Measurements from ENCODE around the gene KCNJ12.
"Not testable (repeated sequence)": the region's sequence is repeated elsewhere in the genome, so short reads cannot be mapped to it uniquely, and the experiment has no call there.

Gene KCNJ12

DNA sequence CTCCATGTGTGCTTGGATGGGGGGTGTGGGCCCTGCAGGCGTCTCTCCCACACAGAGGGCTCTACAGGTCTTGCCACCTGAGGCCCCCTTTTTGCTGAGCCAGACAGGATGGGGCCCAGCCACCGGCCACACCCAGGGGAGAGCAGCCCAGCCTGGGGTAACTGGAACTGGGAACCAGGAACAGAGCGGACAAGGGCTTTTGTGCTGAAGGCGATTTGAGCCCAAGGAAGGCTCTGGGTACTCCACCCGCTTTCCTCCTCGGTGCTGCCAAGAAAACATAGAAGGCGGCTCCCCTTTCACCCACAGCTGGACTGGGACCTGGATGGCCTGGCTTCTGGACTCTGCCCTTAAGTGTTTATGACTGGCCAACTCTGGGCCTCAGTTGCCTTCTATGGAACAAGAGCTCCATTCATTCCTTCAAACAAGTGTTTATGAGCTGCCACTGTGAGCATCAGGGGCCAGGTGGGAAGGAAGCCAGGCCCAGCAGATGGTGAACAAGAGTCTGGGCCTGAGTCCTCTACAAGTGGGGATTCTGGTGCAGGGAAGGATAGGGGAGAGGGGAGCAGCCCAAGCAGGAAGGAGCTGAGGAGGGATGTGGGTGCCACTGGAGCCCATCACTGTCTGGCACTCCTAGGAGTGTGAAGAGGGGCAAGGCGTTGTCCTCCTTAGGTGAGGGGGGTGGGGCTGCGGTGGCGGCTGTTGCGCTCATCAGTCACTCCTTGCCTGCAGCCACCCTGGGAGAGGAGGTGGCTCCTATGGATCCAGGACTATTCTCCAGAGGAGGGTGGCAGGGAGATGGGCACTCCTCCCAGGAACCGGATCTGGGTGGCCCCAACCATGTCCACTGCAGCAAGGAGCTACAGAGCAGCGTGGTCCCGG is 46.4 kb downstream of the KCNJ12 start:
- not testable (repeated sequence) for DNase-seq (ENCODE audit: low spot score)

DNA sequence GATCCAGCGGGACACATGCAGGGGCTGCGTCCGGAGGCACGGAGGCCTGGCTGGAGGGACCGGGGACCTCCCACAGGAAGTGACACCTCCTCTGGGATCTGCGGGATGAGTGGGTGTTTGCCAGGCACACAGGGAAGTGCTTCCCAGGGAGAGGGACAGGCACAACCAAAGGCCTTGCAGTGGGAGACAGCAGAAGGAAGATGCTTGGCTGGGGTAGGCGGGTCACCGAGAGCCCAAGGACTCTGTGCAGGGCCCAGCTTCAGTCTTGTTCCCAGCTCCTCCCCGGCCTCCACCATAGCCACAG is 47.0 kb downstream of the KCNJ12 start:
- DNase-seq (ENCODE audit: low spot score) = not testable (repeated sequence)

DNA sequence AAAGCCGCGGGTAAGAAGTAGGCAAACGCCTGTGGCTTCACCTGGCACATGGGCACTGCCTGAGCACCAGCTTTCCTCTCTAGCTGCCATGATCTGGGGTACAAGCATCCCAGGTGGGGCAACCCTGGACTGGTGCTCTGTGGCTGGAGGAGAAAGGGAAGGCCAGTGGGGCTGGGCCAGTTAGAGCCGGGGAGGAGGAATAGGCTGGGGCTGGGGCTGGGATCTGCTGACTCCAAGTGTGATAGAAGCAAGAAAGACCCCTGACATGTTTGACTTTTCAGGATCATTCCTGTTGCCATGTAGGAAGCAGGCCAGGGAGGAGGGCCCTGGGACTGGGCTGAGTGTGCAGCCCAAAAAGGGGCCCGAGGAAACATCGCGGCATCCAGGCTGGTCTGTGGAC is 48.5 kb downstream of the KCNJ12 start:
- not testable (repeated sequence) for DNase-seq (ENCODE audit: low spot score)

DNA sequence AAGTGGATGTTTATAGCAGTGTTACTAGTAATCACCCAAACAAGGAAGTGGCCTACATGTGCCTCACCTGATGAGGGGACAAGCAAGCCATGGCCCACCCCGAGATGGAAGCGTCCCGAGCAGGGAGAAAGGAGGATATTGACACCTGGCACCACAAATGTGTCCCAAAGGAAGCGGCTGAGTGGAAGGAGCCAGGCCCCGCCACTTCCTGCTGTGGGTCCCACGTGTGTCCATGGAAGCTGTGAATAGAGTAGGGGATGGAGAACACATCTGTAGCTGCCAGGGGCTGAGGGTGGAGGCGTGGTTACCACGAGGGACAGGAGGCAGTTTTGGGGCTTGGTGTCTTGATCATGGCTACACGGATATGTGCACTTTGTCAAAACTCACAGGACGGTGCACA is 49.2 kb downstream of the KCNJ12 start:
- no peak for DNase-seq (ENCODE audit: low spot score)

DNA sequence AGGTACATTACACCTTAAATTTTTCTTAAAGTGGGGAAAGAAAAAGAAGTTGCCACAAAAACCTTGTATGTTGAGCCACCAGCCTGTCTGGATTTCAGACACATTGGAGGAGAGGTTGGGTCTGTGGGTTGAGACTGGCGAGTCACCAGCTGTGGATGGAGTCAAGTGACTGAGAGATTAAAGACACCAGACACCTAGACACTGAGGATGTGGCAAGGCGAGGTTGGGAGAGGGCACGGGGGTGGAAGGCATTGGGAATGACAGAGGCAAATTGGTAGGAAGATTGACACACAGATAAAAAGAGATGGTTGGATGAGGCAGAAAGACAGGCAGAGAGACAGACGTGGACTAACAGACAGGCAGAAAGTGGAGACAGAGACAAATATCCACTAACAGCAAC is 49.6 kb downstream of the KCNJ12 start:
- DNase-seq (ENCODE audit: low spot score) = no peak

DNA sequence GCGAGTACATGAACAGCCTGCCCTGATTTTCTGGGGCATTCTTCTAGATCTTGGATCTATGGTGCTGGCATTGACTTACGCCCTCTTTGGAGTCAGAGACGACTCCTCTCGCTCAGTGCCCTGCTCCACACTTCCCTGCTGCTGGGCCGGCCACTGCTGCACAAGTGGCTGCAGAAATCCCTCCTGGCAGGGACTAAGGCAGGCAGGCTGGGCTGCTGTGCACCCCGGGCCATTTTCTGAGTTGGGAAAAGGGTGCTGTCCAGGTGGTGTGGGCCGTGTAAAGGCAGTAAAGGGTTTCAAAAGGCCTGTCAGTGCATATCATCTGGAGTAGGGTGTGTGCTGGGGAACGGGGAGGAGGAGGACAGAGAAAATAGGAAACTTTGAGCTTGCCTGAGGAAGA is 50.1 kb downstream of the KCNJ12 start:
- DNase-seq (ENCODE audit: low spot score) = not testable (repeated sequence)

DNA sequence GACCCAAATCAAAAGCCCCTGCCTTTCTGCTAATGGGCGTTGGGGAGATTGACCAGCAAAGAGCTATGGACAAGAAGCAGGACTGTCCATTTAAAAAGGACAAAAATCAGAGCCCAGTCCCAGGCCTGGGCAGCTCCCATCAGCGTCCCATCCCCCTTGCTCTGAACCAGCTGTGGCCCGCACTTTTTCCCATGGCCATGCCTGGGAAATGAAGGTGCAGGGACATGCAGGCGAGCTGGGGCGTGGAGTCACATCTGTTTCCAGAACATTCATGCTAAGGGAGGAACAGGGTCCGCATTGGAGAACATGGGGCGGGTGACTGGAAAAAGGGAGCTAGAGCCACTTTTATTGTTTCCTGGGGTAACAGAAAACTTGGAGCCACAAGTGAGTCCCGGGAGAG is 50.7 kb downstream of the KCNJ12 start:
- DNase-seq (ENCODE audit: low spot score) = not testable (repeated sequence)

DNA sequence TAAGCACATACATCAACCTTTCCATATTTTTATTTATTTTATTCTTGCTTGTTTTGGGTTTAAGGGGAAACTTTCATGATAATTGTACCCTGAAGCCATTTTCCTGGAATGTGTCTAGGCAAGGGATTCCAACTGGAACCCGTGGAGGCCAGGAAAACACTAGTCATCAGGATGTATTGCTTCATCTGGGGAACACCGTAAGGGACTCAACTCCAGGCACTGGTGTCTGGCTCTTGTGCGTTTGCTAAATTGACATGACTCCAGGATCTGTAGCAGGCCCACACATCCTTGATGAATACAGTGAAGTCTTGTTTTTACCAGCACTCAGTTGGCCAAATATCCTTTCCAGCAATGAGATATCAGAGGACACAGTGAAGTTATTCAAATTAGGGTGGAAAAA is 51.6 kb downstream of the KCNJ12 start:
- DNase-seq (ENCODE audit: low spot score) = not testable (repeated sequence)

DNA sequence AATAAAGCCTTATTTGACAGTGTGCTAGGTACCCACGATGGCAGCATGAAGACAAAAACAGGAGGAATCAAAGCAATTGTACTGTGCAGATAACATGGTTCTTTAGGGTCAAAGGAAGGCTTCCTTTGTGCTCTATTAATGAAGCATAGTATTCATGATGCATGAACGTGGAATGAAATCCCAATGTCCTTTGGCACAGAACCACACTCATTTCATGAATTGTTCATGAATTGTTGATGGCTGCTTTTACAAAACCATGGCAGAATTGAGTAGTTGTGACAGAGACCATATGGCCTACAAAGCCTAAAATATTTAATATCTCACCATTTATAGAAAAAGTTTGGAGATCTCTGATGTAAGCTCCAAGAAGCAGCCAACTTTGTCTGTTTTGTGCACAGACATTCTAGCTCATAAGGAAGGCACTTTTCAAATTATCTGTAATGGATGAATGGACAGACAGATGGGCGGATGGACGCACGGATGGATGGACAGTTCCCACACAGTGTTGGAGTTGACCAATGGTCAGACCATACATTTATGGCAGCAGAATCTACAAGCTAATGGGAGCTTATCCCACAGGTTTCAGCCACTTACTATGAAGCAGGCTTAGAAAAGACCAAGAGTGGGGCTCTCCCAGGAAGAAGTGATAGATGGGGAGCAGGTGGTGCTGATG is 52.7 kb downstream of the KCNJ12 start:
- DNase-seq (ENCODE audit: low spot score) = not testable (repeated sequence)

DNA sequence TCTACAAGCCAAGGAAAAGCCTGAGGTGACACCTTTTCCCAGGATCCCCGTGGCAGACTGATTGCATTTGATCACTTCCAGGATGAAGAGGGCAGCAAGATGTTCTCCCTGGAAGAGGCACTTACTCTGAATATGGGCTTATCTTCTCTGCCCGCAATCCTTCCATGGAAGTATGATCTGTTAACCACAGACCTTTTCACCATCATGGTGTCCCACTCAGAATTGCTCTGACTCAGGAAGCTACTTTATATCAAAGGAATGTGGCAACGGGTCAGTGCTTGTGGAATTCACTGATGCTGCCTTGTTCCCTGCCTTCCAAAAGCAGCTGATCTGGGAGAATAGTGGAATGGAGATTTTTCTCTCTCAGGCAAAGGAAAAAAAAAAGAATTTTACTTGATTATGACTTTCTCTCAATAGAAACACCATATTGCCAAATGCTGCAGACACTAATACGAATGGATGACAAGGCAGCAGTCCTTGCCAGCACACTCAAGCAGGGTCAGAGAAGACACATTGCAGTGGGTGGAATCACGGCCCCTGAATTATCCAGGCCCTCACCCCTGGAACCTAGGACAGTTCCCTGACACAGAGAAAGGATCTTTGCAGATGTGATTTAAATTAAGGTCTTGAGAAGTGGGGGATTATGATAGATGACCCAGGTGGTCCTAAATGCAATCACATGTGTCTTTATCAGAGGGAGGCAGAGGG is 53.9 kb downstream of the KCNJ12 start:
- DNase-seq (ENCODE audit: low spot score) = not testable (repeated sequence)

DNA sequence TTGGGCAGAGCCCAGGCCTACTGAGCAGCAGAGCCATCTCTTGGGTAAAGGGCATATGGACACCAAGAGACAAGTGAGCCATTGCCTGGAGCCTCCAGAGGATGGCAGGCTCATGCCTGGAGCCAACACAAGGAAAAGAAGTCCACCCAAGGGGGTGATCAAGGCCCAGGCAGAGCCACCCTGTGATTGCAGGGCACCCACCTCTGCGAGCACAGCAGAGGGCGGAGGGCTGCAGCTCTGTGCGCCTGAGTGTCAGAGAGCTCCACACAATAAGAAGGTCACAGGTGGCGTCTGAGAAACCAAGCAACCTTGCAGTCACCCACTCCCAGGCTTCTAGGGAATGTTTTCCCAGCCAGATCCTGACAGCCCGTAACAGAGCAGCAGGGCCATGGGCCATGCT is 57.8 kb downstream of the KCNJ12 start:
- DNase-seq (ENCODE audit: low spot score) = not testable (repeated sequence)

DNA sequence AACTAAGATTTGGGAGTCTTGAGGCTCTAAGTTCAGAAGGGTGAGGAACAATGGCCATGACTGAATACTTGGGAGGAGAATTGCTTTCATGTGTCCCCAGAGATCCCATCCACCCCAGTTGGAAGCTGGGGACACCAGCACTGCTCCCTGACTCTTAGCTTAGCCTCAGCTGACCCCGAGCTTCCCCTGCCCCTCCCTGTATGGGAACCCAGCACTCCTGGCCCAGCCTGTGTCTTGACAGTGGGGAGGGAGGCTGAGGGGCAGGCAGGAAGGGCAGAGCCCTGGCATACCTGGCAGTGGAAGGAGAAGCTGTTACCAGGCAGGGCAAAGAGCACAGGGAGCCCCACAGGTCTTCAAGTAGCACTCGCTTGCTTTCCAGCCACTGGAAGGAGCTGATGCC is 58.8 kb downstream of the KCNJ12 start:
- not testable (repeated sequence) for DNase-seq (ENCODE audit: low spot score)

DNA sequence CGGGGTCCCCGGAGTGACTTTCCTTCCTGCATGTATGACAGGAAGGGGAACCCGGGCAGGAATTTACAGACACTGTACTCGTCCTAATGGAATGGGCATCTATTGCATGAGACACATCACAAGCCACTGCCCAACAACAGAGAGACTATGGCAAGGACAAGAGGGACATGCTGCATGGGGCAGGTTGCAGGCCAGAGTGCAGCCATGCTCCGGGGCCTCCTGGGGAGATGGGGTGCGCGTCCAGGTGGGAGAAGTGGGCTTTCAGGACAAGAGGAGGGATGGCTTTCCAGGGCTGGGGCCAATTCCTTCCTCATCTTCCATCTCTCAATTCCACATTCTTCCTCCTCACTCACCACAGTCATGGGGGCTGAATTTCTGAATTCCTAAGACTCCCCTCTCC is 60.3 kb downstream of the KCNJ12 start:
- DNase-seq (ENCODE audit: low spot score) = not testable (repeated sequence)

DNA sequence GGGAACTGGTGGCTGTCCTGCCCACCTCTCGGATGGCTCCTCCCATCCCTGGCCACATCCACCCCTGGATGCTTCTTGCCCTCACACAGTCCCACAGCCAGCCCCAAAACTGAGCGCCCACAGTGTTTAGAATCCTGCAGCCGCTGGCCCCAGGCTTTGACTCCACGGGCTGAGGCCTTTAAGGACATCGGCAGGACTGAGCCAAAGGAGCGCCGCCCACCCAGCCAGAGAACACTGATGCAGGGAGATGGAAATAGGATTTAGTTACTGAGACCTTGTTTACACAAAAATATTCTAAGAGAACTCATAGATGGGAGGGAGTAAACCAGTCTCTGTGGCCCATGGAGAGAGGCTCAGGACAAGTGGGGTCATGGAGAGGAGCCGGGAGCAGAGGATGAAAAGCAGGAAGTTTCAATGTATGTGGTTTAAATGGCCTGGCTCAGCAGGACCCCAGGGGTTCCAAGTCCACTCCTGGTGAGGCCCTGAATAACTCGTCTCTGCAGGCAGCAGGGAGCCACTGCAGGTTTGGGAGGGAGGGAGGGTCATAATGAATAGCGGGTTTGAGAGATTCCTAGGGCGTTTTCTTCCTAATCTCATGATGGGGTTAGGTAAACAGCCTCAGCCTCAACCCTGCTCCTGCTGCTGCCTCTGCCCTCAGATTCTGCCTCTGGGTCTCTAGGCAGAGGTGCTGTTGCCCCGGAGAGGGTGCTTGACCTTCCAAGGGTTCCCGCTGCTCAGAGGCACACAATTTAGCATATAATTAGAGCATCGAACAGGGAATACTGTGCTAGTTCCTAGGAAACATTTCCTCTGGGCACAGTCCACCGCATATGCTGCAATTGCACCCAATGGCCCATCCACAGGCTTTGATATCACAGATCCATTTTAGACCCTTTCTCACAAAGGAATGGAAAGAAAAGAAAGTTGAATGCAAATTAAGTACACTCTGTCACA is 61.0 kb downstream of the KCNJ12 start:
- not testable (repeated sequence) for DNase-seq (ENCODE audit: low spot score)

DNA sequence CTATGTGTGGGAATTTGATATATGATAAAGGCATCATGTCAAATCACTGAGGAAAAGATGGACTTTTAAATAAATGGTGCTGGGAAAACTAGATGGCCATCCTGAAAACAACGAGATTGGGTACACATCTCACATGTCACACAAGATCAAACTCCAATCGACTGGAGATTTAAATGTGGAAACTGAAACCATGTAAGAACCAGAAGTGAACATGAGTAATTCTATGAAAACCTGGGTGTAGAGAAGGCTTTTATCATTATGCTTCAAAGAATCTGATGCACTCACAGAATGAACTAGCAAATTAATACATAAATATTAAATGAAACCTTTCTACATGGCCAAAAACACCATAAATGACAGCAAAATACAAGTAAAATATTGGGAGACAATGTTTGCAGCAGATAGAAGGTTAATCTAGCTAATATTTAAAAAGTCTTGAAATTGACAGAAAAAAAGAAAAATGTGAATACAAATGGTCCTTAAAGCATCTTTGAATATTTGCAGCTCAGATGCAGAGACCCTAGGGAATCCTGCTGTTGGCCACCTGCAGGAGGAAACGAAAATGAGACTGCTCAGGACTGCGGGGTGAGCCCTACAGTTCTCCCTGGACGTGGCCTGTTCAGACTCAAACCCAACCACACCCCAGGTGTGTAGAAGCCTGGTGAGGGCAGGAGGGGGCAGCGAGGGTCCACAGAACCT is 62.3 kb downstream of the KCNJ12 start:
- not testable (repeated sequence) for DNase-seq (ENCODE audit: low spot score)

DNA sequence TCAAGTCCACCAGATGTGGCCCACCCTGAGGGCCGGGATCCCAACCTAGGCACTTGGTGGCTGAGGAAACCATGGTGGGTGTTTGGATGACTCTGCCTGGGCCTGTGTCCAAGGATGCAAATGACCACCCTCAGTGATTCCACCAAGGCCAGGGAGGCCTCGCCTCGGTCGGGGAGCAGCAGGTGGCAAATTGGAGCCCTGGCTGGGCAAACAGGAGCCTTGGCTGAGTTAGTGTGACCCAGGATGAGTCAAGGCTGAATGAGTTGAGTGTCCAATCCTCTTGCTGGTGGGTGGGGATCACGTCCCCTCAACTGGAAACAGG is 62.8 kb downstream of the KCNJ12 start:
- not testable (repeated sequence) for DNase-seq (ENCODE audit: low spot score)

DNA sequence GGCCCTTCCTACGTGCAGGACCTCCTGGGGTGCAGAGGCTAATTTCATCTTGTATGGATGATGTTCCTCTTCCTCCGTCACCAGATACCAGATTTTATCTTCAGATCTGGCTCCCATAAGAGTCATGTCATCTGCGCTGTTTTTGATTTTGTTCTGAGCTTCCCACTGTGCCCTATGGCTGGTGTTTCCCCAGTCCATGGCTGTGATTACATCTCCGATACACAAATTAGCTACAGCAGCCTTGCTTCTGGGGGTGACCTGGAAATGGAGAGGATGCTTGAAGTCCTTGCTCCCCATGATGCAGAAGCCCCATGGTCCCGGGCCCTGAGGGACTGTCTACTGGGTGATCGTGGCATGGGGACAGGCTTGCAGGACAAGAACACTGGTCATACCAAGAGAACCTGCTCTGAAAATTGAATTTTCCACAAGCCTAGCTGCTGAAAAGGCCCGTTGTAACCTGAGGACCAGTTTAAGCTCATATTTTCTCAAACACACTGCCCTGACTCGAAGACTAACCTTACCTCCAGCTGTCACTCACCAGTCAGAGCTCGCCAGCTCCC is 69.0 kb downstream of the KCNJ12 start:
- DNase-seq (ENCODE audit: low spot score) = no peak

DNA sequence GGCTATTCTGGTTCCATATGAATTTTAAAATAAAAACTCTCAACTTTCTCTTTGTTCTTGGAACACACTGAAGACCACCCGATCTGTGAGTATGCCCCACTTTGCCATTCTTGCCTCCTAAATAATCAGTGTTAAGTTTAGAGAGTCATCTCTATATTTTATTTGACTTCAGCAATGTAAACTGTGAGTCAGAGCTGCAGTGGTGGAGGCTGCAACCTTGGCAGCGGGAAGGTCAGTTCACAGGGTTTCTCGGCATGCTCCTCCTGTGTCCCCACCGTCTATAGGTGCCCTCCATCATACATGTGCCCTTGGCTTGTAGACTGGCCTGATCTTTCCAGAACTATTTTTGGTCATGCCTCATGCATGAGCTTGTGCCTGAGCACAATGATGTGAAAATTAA is 71.4 kb downstream of the KCNJ12 start:
- DNase-seq (ENCODE audit: low spot score) = not testable (repeated sequence)

DNA sequence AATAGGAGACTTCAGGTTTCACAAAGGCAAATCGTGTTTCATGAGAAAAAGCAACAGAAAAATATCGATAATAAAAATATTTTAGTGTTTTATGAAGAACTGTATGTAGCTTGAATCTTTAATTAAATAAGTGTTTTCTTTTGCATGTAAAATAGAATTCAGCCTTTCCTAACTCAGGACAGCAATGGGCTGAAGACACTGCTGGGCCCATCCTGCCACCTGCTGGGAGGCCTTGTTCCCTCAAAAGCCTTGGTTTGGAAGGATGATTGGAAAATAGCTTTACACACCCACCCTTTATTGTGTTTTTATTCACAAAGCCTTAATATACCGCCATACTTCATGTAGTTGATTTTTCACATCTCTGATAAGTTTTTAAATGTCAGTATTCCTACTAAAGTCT is 73.7 kb downstream of the KCNJ12 start:
- DNase-seq (ENCODE audit: low spot score) = not testable (repeated sequence)

DNA sequence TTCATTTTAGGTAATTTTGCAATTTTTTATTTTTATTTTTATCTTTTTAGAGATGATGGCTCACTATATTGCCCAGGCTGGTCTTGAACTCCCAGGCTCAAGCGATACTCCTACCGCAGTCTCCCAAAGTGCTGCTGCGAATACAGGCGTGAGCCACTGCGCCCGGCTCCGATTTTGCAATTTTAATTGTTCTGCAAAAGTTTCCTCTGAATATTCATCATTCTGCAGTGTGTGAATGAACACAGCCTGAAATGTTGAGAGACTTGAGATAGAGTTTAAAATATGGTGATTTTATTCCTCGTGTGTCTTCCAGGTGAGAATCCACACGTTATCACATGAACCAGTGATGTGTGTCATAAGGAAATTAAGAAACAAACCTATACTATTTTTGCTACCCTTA is 75.8 kb downstream of the KCNJ12 start:
- DNase-seq (ENCODE audit: low spot score) = no peak
